ENCODE measurements around the gene HOXA1.

HOXA1 gene

DNA sequence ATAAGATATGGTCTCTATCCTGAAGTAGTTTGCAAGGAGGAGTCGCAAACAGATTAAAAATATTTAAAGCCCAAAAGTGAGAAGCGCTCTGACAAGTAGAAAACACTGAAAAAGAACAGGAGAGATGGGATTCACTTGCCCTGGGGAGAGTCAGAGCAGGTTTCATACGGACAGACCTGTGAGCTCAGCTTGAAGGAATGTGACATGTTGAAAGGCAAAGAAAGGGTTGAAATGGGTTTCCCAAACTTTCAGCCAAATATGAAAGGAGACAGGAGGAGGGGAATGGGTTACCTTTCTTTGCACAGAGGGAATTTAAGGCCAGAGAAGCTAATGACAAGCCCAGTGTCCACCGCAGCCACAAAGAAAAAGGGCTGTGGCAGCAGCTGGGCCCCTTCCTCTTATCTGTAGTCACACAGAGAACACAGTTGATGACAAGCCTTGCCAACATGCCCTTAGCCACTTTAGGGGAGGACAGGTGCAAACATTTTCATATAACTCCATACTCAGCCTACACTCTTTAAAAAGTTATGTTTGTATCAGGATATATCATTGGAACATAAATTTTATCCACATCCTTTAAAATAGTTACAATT is 14.9 kb downstream of the HOXA1 start:
- H2AFZ ChIP-seq (ENCODE audit: low read length) = no peak overlapping the region
- H3K4me3 ChIP-seq (ENCODE audit: low read depth, low read length, poor library complexity, severe bottlenecking) = no peak overlapping the region
- H3K79me2 ChIP-seq (ENCODE audit: insufficient read depth, low read length) = no peaks in the 10 kb centered on the region
- H3K9me2 ChIP-seq (ENCODE audit: low read depth, low read length) = no peaks in the 10 kb centered on the region
- no peaks in the 10 kb centered on the region for H3K27me3 ChIP-seq (ENCODE audit: insufficient read depth, low read length)
- no peaks in the 10 kb centered on the region for H4K20me1 ChIP-seq (ENCODE audit: insufficient read depth, low read length)
- no peak overlapping the region for H3K4me2 ChIP-seq (ENCODE audit: low read length)
- no peaks in the 10 kb centered on the region for H3F3A ChIP-seq (ENCODE audit: insufficient read depth, low read length)
- no peak for TF ChIP-seq EZH2 (IDR thresholded peaks at IDR 0.05; ENCODE audit: borderline replicate concordance, low read length)
- TF ChIP-seq, protein P1, sequence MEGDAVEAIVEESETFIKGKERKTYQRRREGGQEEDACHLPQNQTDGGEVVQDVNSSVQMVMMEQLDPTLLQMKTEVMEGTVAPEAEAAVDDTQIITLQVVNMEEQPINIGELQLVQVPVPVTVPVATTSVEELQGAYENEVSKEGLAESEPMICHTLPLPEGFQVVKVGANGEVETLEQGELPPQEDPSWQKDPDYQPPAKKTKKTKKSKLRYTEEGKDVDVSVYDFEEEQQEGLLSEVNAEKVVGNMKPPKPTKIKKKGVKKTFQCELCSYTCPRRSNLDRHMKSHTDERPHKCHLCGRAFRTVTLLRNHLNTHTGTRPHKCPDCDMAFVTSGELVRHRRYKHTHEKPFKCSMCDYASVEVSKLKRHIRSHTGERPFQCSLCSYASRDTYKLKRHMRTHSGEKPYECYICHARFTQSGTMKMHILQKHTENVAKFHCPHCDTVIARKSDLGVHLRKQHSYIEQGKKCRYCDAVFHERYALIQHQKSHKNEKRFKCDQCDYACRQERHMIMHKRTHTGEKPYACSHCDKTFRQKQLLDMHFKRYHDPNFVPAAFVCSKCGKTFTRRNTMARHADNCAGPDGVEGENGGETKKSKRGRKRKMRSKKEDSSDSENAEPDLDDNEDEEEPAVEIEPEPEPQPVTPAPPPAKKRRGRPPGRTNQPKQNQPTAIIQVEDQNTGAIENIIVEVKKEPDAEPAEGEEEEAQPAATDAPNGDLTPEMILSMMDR (IDR thresholded peaks at IDR 0.05; ENCODE audit: low read length) = no peak
- no peaks in the 10 kb centered on the region for H3K36me3 ChIP-seq (ENCODE audit: insufficient read depth, low read length)
- H3K9me3 ChIP-seq (ENCODE audit: low read length) = no peaks in the 10 kb centered on the region
- H3K27ac ChIP-seq (ENCODE audit: low read depth, low read length, poor library complexity, severe bottlenecking) = no peak overlapping the region
- no peaks in the 10 kb centered on the region for H3K4me1 ChIP-seq (ENCODE audit: insufficient read depth, low read length, severe bottlenecking)
- no peak overlapping the region for H3K9ac ChIP-seq (ENCODE audit: low read length)

DNA sequence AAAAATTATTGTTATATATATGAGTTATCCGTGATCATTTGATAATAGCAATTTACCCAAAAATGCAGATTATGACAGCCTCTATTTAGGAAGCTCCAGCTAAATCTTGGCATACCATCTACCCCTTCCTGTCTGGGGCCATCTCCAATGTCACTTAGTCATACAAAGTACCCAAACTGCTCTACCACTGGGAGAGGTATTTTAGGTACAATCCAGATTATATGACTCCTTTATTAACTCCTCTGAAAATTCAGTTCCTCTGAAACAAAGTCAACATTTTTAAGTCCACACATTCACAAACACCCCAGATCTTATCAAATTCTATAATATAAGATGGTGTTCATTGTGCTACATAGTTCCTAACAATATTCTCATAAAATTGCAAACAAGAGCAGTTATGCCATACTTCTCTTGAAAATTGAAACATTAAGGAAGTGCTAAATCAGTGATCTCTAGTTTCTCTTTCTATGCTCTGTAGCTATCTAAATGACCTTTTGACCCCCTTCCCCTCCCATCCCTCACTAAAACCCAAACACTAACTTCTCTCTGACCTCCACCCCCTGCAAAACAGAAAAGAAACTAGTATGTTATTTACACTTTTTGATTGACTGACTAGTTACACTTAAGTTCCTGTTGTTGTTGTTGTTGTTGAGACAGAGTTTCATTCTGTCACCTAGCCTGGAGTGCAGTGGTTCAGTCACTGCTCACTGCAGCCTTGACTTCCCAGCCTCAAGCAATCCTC is 16.4 kb downstream of the HOXA1 start:
- Histone ChIP-seq H3F3A (ENCODE audit: insufficient read depth, low read length) (no peaks in the 10 kb centered on the region), H3K9ac (ENCODE audit: low read length) (no peak overlapping the region), H3K79me2 (ENCODE audit: insufficient read depth, low read length) (no peaks in the 10 kb centered on the region), H3K9me3 (ENCODE audit: low read length) (no peaks in the 10 kb centered on the region), H3K27ac (ENCODE audit: low read depth, low read length, poor library complexity, severe bottlenecking) (no peak overlapping the region), H4K20me1 (ENCODE audit: insufficient read depth, low read length) (no peaks in the 10 kb centered on the region), H3K4me1 (ENCODE audit: insufficient read depth, low read length, severe bottlenecking) (no peaks in the 10 kb centered on the region), H3K27me3 (ENCODE audit: insufficient read depth, low read length) (no peaks in the 10 kb centered on the region), H2AFZ (ENCODE audit: low read length) (no peak overlapping the region), H3K4me3 (ENCODE audit: low read depth, low read length, poor library complexity, severe bottlenecking) (no peak overlapping the region), H3K36me3 (ENCODE audit: insufficient read depth, low read length) (no peaks in the 10 kb centered on the region), H3K4me2 (ENCODE audit: low read length) (no peak overlapping the region), H3K9me2 (ENCODE audit: low read depth, low read length) (no peaks in the 10 kb centered on the region)
- TF ChIP-seq, protein P1 (IDR thresholded peaks at IDR 0.05; ENCODE audit: low read length) = no peak
- TF ChIP-seq EZH2 (IDR thresholded peaks at IDR 0.05; ENCODE audit: borderline replicate concordance, low read length) = no peak

DNA sequence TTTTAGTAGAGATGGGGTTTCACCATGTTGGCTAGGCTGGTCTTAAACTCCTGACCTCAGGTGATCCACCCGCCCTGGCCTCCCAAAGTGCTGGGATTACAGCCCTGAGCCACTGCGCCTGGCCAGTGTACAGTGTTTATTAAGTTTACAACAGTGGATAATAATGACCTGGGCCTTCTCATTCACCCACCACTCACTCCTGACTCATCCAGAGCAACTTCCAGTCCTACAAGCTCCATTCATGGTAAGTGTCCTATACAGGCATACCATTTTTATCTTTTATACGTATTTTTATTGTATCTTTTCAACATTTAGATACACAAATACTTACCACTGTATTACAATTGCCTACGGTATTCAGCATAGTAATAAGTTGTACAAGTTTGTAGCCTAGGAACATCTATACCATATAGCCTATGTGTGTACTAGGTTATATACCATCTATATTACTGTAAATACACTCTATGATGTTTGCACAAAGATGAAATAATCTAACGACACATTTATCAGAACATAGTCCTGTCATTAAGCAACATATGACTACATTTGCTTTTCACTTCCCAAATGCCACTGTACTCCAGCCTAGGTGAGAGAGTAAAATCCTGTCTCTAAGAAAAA is 17.1 kb downstream of the HOXA1 start:
- Histone ChIP-seq H2AFZ (ENCODE audit: low read length) (no peak overlapping the region), H3K4me3 (ENCODE audit: low read depth, low read length, poor library complexity, severe bottlenecking) (no peak overlapping the region), H3K27me3 (ENCODE audit: insufficient read depth, low read length) (no peaks in the 10 kb centered on the region), H4K20me1 (ENCODE audit: insufficient read depth, low read length) (no peaks in the 10 kb centered on the region), H3K9me3 (ENCODE audit: low read length) (no peaks in the 10 kb centered on the region), H3K4me1 (ENCODE audit: insufficient read depth, low read length, severe bottlenecking) (no peaks in the 10 kb centered on the region), H3K9me2 (ENCODE audit: low read depth, low read length) (no peaks in the 10 kb centered on the region), H3K27ac (ENCODE audit: low read depth, low read length, poor library complexity, severe bottlenecking) (no peak overlapping the region), H3K36me3 (ENCODE audit: insufficient read depth, low read length) (no peaks in the 10 kb centered on the region), H3F3A (ENCODE audit: insufficient read depth, low read length) (no peaks in the 10 kb centered on the region), H3K79me2 (ENCODE audit: insufficient read depth, low read length) (no peaks in the 10 kb centered on the region), H3K4me2 (ENCODE audit: low read length) (no peak overlapping the region), H3K9ac (ENCODE audit: low read length) (no peak overlapping the region)
- TF ChIP-seq, protein P1 (IDR thresholded peaks at IDR 0.05; ENCODE audit: low read length) = no peak
- TF ChIP-seq EZH2 (IDR thresholded peaks at IDR 0.05; ENCODE audit: borderline replicate concordance, low read length) = no peak
